HFFc6 (cell line): ENCODE measurements around the gene NRIP3. TPM values are rescaled to one million over a fixed set of nuclear protein-coding genes. Genes with fewer than 3 reads are reported as not detected.

Source experiments
- DNase-seq: peaks from one replicate; pipeline ENCODE4 v3.0.0-alpha.2; 2018
- H3K27ac Mint-ChIP-seq: 2 replicates; pipeline ENCODE4 v1.8.0; 2020; ENCODE audit warnings: mild to moderate bottlenecking, mixed read lengths
- H3K27me3 Mint-ChIP-seq: 2 replicates; pipeline ENCODE4 v1.8.0; 2021; ENCODE audit warnings: mild to moderate bottlenecking, moderate library complexity, mixed read lengths; ENCODE audit not compliant: insufficient read depth
- H3K36me3 Mint-ChIP-seq: 2 replicates; pipeline ENCODE4 v1.8.0; 2021; ENCODE audit warnings: low read depth, mixed read lengths
- H3K4me1 Mint-ChIP-seq: 2 replicates; pipeline ENCODE4 v1.8.0; 2020; ENCODE audit warnings: low read depth, mixed read lengths
- H3K4me3 Mint-ChIP-seq: 2 replicates; pipeline ENCODE4 v1.8.0; 2020; ENCODE audit warnings: mild to moderate bottlenecking, moderate library complexity, mixed read lengths
- H3K9me3 Mint-ChIP-seq: 2 replicates; pipeline ENCODE4 v1.8.0; 2020; ENCODE audit warnings: mild to moderate bottlenecking, mixed read lengths
- CTCF ChIP-seq: fragments of 200-600 bp; sonication (generic); IDR thresholded peaks from 2 replicates; pipeline ENCODE4 v1.5.0; 2021; ENCODE audit warnings: antibody characterized with exemption, mild to moderate bottlenecking
- total RNA-seq, 6 experiments: library from RNA; stranded (reverse); fragmentation: NEBNext Ultra II Directional; extraction: Animal tissue kit (Norgen Biotek cat#: 25700); gene quantifications; 2 replicates in 1 of 6; 3 replicates in 5 of 6; pipeline ENCODE4 v1.2.3, GENCODE V29; 2021

Gene NRIP3
- total RNA-seq, 6 experiments from 2014 or later: 7.8 to 18.6 (median 16.2) TPM

GRCh38 chr11:9037963-9038362 lies 34.2 kb upstream of the NRIP3 start:
- Mint-ChIP-seq H3K27me3 (peaks cover 3% of the 10 kb centered on the region), H3K4me1 (peaks cover 14% of the 10 kb centered on the region), H3K36me3 (peaks cover 6% of the 10 kb centered on the region), H3K9me3 (no peaks in the 10 kb centered on the region; the same call in 1 of the 2 replicates), H3K27ac (no peak overlapping the region), H3K4me3 (no peak overlapping the region)
- no peak for DNase-seq
- no peak for TF ChIP-seq CTCF

GRCh38 chr11:9037046-9037780 lies 33.4 kb upstream of the NRIP3 start:
- Mint-ChIP-seq H3K27me3 (peaks cover 3% of the 10 kb centered on the region), H3K4me1 (peaks cover 14% of the 10 kb centered on the region), H3K4me3 (no peak overlapping the region), H3K27ac (no peak overlapping the region), H3K36me3 (peaks cover 6% of the 10 kb centered on the region), H3K9me3 (no peaks in the 10 kb centered on the region; the same call in 1 of the 2 replicates)
- TF ChIP-seq CTCF: no peak
- no peak for DNase-seq

- Mint-ChIP-seq H3K4me1 (no peaks in the 10 kb centered on the region; the same call in 1 of the 2 replicates), H3K36me3 (no peaks in the 10 kb centered on the region), H3K27ac (no peak overlapping the region), H3K4me3 (no peak overlapping the region), H3K9me3 (no peaks in the 10 kb centered on the region), H3K27me3 (peaks cover 3% of the 10 kb centered on the region)
- no peak for DNase-seq
- no peak for TF ChIP-seq CTCF
Observed at GRCh38 chr11:9030601-9031000, 26.8 kb upstream of the NRIP3 start.

GRCh38 chr11:9029422-9029821 lies 25.6 kb upstream of the NRIP3 start:
- Mint-ChIP-seq H3K4me3 (no peak overlapping the region), H3K27me3 (peaks cover 3% of the 10 kb centered on the region), H3K4me1 (no peaks in the 10 kb centered on the region; the same call in 1 of the 2 replicates), H3K27ac (no peak overlapping the region), H3K9me3 (no peaks in the 10 kb centered on the region), H3K36me3 (no peaks in the 10 kb centered on the region)
- no peak for DNase-seq
- no peak for TF ChIP-seq CTCF

- Mint-ChIP-seq H3K9me3 (no peaks in the 10 kb centered on the region), H3K36me3 (no peaks in the 10 kb centered on the region), H3K4me1 (no peaks in the 10 kb centered on the region; the same call in 1 of the 2 replicates), H3K4me3 (no peak overlapping the region), H3K27ac (no peak overlapping the region), H3K27me3 (no peaks in the 10 kb centered on the region; the same call in 1 of the 2 replicates)
- no peak for TF ChIP-seq CTCF
- DNase-seq: no peak
Observed at GRCh38 chr11:9028581-9028980, 24.8 kb upstream of the NRIP3 start.
